MM.1S (cell line): ENCODE results near the gene CAMKK2.

Source experiments
- DNase-seq: peaks from one replicate; pipeline ENCODE4 v3.0.0-alpha.2; 2015
- H2AFZ ChIP-seq: fragments of 300-600 bp; sonication (generic); 2 replicates; pipeline ENCODE4 v1.6.0; 2016; ENCODE audit warnings: antibody characterized with exemption, low read length
- H3F3A ChIP-seq: fragments of 300-600 bp; sonication (generic); 2 replicates; pipeline ENCODE4 v1.6.1; 2016; ENCODE audit warnings: mild to moderate bottlenecking, antibody characterized with exemption, low read length, moderate library complexity, mixed read lengths; ENCODE audit not compliant: insufficient read depth
- H3K27ac ChIP-seq: fragments of 300-600 bp; sonication (generic); 2 replicates; pipeline ENCODE4 v1.5.1; 2016; ENCODE audit warnings: mild to moderate bottlenecking, low read length
- H3K27me3 ChIP-seq: fragments of 300-600 bp; sonication (generic); replicated peaks from 2 replicates; pipeline ENCODE4 v1.6.0; 2016; ENCODE audit warnings: low read length; ENCODE audit not compliant: insufficient read depth
- H3K36me3 ChIP-seq: fragments of 300-600 bp; sonication (generic); replicated peaks from 2 replicates; pipeline ENCODE4 v1.6.1; 2016; ENCODE audit warnings: mild to moderate bottlenecking, low read length, mixed read lengths; ENCODE audit not compliant: insufficient read depth
- H3K4me1 ChIP-seq: fragments of 300-600 bp; sonication (generic); 2 replicates; pipeline ENCODE4 v1.6.1; 2016; ENCODE audit warnings: low read length, mixed read lengths
- H3K4me2 ChIP-seq: fragments of 300-600 bp; sonication (generic); 2 replicates; pipeline ENCODE4 v1.6.0; 2016; ENCODE audit warnings: low read depth, low read length
- H3K4me3 ChIP-seq: fragments of 300-600 bp; sonication (generic); 2 replicates; pipeline ENCODE4 v1.5.1; 2016; ENCODE audit warnings: low read length, mixed read lengths
- H3K79me2 ChIP-seq: fragments of 300-600 bp; sonication (generic); 2 replicates; pipeline ENCODE4 v1.6.1; 2016; ENCODE audit warnings: mixed run types, low read length, mixed read lengths
- H3K9ac ChIP-seq: fragments of 300-600 bp; sonication (generic); 2 replicates; pipeline ENCODE4 v1.6.1; 2016; ENCODE audit warnings: low read length, mixed read lengths
- H3K9me2 ChIP-seq: fragments of 300-600 bp; sonication (generic); replicated peaks from 2 replicates; pipeline ENCODE4 v1.6.1; 2016; ENCODE audit warnings: mild to moderate bottlenecking, low read length, mixed read lengths; ENCODE audit not compliant: insufficient read depth
- H3K9me3 ChIP-seq: fragments of 300-600 bp; sonication (generic); replicated peaks from 2 replicates; pipeline ENCODE4 v1.6.1; 2016; ENCODE audit warnings: mild to moderate bottlenecking, low read length, mixed read lengths; ENCODE audit not compliant: insufficient read depth
- H4K20me1 ChIP-seq: fragments of 300-600 bp; sonication (generic); 2 replicates; pipeline ENCODE4 v1.6.1; 2016; ENCODE audit warnings: mild to moderate bottlenecking, low read length, moderate library complexity, mixed read lengths; ENCODE audit not compliant: insufficient read depth
- CTCF ChIP-seq: fragments of 300-600 bp; sonication (generic); IDR thresholded peaks from 2 replicates; pipeline ENCODE4 v1.5.1; 2016; ENCODE audit warnings: antibody characterized with exemption, low read length, mixed read lengths
- EZH2 ChIP-seq: fragments of 300-600 bp; sonication (generic); optimal IDR thresholded peaks from 2 replicates; pipeline ENCODE3; 2017; ENCODE audit warnings: low read depth, mild to moderate bottlenecking, antibody characterized with exemption, low read length, mixed read lengths
- EZH2phosphoT487 ChIP-seq: fragments of 300-600 bp; sonication (generic); IDR thresholded peaks from 2 replicates; pipeline ENCODE4 v1.6.1; 2018; ENCODE audit warnings: antibody characterized with exemption, low read length

The CAMKK2 gene

GRCh38 chr12:121304306-121304705 lies 7.8 kb upstream of the CAMKK2 start:
- Histone ChIP-seq H3K36me3 (no peaks in the 10 kb centered on the region), H3K9me2 (no peaks in the 10 kb centered on the region), H2AFZ (no peak overlapping the region), H3F3A (peaks cover 5% of the 10 kb centered on the region), H3K27ac (no peak overlapping the region), H3K4me1 (peaks cover 11% of the 10 kb centered on the region), H4K20me1 (no peaks in the 10 kb centered on the region), H3K9me3 (no peaks in the 10 kb centered on the region), H3K4me3 (no peak overlapping the region), H3K79me2 (no peaks in the 10 kb centered on the region), H3K9ac (no peak overlapping the region), H3K27me3 (no peaks in the 10 kb centered on the region), H3K4me2 (no peak overlapping the region)
- DNase-seq, result no peak
- no peak for TF ChIP-seq EZH2
- no peak for TF ChIP-seq CTCF
- no peak for TF ChIP-seq EZH2phosphoT487

- Histone ChIP-seq H4K20me1 (no peaks in the 10 kb centered on the region), H3F3A (peaks cover 10% of the 10 kb centered on the region), H3K4me2 (no peak overlapping the region), H3K9me2 (no peaks in the 10 kb centered on the region), H3K9ac (no peak overlapping the region), H3K36me3 (no peaks in the 10 kb centered on the region), H2AFZ (no peak overlapping the region), H3K27me3 (no peaks in the 10 kb centered on the region), H3K79me2 (no peaks in the 10 kb centered on the region), H3K4me3 (no peak overlapping the region), H3K4me1 (peaks cover 11% of the 10 kb centered on the region), H3K9me3 (no peaks in the 10 kb centered on the region), H3K27ac (no peak overlapping the region)
- DNase-seq, result no peak
- TF ChIP-seq CTCF (no peak), EZH2 (no peak), EZH2phosphoT487 (no peak)
Observed at GRCh38 chr12:121301876-121302275, 5.4 kb upstream of the CAMKK2 start.

- Histone ChIP-seq H3K27me3 (no peaks in the 10 kb centered on the region), H4K20me1 (no peaks in the 10 kb centered on the region), H3F3A (peaks cover 11% of the 10 kb centered on the region), H3K9me2 (no peaks in the 10 kb centered on the region), H3K36me3 (no peaks in the 10 kb centered on the region), H3K27ac (0 out of 2 replicates have a peak overlapping the region, but pooled peaks have one; percentile 3), H3K4me1 (peaks cover 11% of the 10 kb centered on the region), H3K4me2 (peak overlapping the region; percentile 21; the same call in 1 of the 2 replicates), H3K9me3 (no peaks in the 10 kb centered on the region), H3K79me2 (peaks cover 11% of the 10 kb centered on the region), H3K4me3 (no peak overlapping the region), H3K9ac (no peak overlapping the region), H2AFZ (no peak overlapping the region)
- no peak for DNase-seq
- TF ChIP-seq CTCF (no peak), EZH2 (no peak), EZH2phosphoT487 (no peak)
Observed at GRCh38 chr12:121300083-121300819, 3.7 kb upstream of the CAMKK2 start.
